ENCODE data around the gene VGLL3.

- TF ChIP-seq POU2F2 (IDR thresholded peaks at IDR 0.05; ENCODE audit: low read depth, low read length) (no peak), PAX5 (IDR thresholded peaks at IDR 0.05; ENCODE audit: insufficient read depth, low read length, severe bottlenecking) (no peak), POLR2A (IDR thresholded peaks at IDR 0.05; ENCODE audit: low read depth, low read length) (no peak), POLR2AphosphoS5 (IDR thresholded peaks at IDR 0.05; ENCODE audit: low read depth, low read length) (no peak)
Measured at GRCh38 chr3:86989006-86989405, 1.9 kb downstream of the VGLL3 start.

Measured in GM12891 (cell line).